HG03342 (cell line): ENCODE data around the gene BAHCC1.

Source experiments
- ATAC-seq: cut with Tn5 transposase; IDR thresholded peaks from one replicate; pipeline ENCODE4 v1.9.1; 2021; ENCODE audit warnings: mild to moderate bottlenecking, moderate library complexity; ENCODE audit not compliant: unreplicated experiment

Gene BAHCC1

GRCh38 chr17:81385320-81386111 is 9.7 kb upstream of the BAHCC1 start:
- ATAC-seq = no peak

GRCh38 chr17:81386141-81386645 is 9.1 kb upstream of the BAHCC1 start:
- no peak for ATAC-seq

- no peak for ATAC-seq
Observed at GRCh38 chr17:81386646-81387099, 8.6 kb upstream of the BAHCC1 start.

DNA sequence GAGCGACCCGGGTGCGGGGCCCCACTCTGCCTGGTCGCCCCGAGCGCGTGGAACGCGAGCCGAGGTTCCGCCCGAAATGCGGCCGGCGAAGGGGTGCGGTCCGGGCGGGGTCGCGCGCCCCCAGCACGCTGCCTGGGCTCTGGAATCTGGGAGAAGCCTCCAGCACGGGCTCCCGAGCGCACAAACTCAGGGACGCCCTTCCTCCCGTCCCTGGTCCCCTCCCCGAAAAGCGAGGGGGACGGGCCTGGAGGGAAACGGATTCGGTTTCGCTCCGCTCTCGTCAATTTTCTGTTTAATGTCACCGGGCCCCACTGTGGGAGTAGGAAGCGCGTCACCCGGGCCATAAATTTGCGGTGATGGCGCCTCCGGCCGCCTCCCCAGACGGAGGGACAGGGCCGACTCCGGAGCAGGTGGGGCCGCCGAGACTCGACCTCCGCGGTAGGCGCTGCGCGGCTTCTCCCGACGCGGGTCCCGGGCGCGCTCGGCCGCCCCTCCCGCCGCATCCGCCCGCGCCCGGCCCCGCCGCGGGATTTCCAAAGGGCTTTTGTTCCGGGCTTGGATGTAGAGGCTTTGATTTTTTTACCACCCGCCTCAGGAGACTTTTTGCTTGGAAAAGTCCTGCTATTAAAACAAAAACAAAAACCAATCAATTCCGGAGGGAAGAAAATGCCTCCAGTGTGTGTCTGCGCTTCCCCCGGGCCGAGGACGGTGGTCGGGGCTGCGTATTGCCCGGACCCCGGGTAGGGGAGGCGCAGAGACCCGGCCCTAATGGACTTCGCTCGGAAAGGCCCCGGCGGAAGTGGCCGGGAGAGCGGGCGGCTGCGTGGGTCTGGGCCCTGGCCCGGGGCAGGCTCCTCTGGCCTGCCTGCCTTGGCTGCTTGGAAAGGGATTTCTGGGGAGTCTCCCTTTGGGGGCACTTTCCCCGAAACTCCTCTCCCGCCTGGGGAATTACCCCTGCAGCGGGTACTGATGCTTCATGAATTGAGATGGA is 7.9 kb upstream of the BAHCC1 start:
- no peak for ATAC-seq

DNA sequence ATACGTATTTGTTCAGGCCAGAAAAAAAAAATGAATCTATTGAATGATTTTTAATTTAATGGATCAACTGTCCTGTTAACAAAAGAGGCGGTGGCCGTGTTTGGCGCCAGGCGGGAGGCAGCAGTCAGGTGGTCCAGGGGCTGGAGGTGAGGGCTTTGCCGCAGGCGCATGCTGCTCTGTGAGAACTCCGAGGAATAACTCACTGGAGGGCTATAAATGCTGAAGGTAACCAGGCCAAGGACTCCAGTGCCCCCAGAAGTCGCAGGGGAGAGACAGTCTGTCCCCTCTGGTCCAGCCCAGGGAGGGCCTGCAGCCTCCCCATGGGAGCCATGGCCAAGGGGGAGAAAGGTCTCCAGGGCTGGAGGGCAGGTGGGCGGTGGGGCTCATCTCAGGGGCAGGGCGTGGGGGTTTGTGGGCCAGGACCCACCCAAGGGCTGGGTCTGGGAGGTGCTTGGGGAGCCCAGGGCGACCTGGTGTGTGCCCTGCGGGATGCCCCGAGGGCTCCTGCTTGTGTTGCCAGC is 7.1 kb upstream of the BAHCC1 start:
- no peak for ATAC-seq

GRCh38 chr17:81388612-81389367 is 6.5 kb upstream of the BAHCC1 start:
- ATAC-seq = no peak

DNA sequence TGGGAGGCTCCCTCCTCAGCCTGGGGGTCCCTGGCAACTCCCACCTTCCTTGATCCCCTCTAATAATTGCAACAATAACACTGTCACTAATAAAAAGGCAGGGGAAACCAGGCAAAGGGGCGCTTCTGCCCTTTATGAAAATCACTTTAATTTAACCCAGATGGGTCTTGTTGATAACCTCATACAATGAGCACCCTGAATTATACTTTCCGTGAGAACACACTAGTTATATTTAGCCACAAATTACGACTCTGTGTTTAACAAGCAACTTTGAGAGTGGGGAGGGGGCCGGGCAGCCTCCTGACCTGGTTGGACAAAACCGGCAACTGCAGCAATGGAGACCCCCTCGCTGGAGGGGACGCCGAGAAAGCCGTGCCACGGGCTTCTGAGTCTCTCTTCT is 5.7 kb upstream of the BAHCC1 start:
- no peak for ATAC-seq

- no peak for ATAC-seq
Observed at GRCh38 chr17:81390029-81390872, 5.0 kb upstream of the BAHCC1 start.

GRCh38 chr17:81390873-81391255 is 4.4 kb upstream of the BAHCC1 start:
- no peak for ATAC-seq

GRCh38 chr17:81391293-81391935 is 3.8 kb upstream of the BAHCC1 start:
- no peak for ATAC-seq

DNA sequence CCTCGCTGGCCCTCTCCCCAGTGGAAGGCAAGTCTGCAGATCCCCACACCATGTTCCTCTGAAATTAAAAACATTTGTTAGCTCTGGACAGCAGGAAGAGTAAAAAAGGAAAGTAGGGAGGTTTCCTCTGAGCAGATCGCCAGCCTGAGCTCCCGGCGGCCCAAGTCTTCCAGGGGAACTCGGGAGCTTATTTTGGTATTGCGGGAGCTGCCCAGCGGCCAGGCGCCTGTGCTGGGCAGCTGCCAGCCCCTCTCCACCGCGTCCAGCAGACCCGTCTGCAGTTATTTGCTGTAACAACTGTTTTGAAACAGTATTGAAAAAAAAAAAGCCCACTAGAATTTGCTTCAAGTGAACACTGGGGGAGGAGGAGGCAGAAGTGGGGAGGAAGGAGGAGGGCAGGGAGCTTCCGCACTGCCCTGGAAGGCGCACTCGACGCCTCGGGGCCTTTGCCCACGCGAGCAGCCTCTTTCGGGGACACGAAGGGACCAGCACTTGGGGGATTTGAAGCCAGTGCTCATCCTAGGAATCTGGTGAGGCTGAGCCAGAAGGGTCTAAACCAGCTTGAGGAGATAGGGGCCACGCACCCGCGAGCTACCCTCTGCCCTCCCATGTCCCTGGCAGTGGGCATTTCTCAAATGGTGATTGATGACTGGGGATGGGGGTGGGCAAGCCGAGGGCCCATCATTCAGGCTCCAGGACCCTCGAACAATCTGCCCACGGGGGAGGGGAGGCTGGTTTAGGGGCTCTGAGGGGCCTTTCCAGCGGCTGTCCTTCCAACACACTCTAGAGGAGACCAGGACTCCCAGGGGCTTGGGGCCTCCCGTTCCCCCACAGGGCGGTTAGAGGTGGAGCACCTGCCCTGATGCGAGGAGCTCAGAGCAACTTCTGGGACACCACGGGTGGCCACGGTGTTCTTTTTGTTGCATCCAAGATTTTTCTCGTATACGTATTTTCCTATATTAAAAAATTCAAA is 3.0 kb upstream of the BAHCC1 start:
- ATAC-seq = no peak

- no peak for ATAC-seq
Observed at GRCh38 chr17:81392909-81393654, 2.2 kb upstream of the BAHCC1 start.

DNA sequence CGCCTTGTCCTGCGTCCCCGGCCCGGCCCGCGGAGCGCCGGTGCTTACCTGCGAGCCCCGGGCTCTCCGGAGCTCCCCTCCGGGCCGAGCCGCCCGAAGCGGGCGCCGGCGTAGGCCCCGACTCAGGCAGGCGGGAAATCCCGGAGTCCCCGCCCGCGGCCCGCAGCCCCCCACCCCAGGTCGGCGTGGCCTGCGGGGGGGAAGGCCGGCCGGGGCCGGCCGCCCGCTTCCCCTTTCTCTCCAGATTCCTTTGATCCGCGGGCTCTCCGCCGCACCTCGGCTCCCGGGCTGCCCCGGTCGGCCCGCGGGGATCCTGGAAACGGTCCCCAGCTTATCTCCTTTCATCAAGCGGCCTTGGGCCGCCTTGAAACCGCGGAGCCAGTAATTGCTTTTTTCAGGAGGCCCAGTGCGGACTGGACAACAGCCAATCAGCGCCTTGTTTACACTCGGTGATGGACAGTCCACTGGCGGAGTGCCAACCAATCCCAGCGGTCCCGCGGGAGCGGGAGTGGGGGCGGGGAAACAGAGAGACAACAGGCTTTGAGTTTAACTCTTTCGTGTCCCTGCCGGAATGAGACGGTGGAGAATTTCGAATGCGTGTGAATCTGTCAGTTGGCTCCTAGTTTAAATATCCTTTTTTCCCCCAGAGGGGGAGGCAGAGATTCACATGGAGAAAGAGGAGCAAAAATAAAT is 1.4 kb upstream of the BAHCC1 start:
- ATAC-seq = no peak

- no peak for ATAC-seq
Observed at GRCh38 chr17:81394377-81394920, 808 bp upstream of the BAHCC1 start.

DNA sequence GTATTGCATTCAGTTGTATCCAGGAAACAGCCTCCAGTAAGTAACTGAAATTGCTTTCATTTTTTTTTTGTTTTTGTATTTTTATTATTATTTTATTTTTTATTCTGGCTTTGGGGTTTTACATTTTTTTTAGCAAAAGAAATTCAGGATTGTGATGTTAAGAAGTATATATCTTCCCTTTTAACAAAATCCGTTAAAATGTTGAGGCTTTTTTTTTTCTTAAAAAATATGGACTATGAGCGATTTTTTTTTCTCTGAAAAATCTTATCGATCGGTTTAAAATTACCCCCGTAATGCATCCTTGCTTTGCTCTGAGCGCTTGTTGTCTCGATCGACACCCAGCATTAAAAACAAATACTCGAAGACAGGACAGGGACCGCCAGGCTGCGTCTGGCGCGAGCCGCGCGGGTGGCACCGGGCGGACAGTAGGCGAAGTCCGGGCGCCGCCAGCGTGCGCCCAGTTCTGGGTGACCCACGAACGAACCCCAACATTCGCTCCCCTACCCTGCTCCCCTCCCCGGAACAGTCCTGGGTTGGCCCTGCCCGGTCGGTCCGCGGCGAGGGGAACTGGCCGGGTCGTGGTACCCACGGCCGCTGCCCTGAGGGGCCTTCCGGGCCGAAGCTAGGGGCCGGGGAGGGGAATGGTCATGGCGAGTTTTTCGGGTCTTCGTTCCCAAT is 482 bp downstream of the BAHCC1 start:
- no peak for ATAC-seq

- no peak for ATAC-seq
Observed at GRCh38 chr17:81396278-81396721, 1.0 kb downstream of the BAHCC1 start.
